B cell (primary cell): ENCODE data around the gene KRT75. TPM values are rescaled to one million over a fixed set of nuclear protein-coding genes. Genes with fewer than 3 reads are reported as not detected.

Source experiments
- ATAC-seq: fragments of 200-7000 bp; cut with Tn5 transposase; one replicate; pipeline ENCODE4 v1.10.0; 2021; ENCODE audit warnings: low read depth, mild to moderate bottlenecking, moderate number of reproducible peaks, moderate library complexity
- CTCF ChIA-PET: fragments of 350-600 bp; sonication (Branson Sonifier 250); formaldehyde crosslinking; loops from one replicate; lab custom pipeline; 2021; ENCODE audit warnings: antibody characterized with exemption, inconsistent platforms; lab: Charles Lee
- POLR2A ChIA-PET: fragments of 350-600 bp; sonication (Branson Sonifier 250); formaldehyde crosslinking; loops from one replicate; lab custom pipeline; 2021; ENCODE audit warnings: antibody characterized with exemption; lab: Charles Lee
- DNase-seq: peaks from one replicate; pipeline ENCODE4 v3.0.0; 2013
- H2AFZ ChIP-seq: 2 replicates; pipeline ENCODE4 v1.6.1; 2012; ENCODE audit warnings: mild to moderate bottlenecking, low read depth, low read length; ENCODE audit not compliant: insufficient read depth, poor library complexity, severe bottlenecking
- H3K27ac ChIP-seq, 2 donors: 1 replicate in 1 of 2; 2 replicates in 1 of 2; pipeline ENCODE4 v1.5.1; 2012 to 2013; ENCODE audit warnings: low read length in 2 of 2, mild to moderate bottlenecking in 2 of 2, moderate library complexity in 1 of 2
- H3K27me3 ChIP-seq, 4 experiments: fragments of 200-600 bp in 1 of 4; sonication (generic) in 1 of 4; replicated peaks in 1 of 4; 1 replicate in 2 of 4; 2 replicates in 2 of 4; pipeline versions ENCODE4 v1.6.1 to v1.7.0; 2013 to 2016; ENCODE audit warnings: low read length in 3 of 4, mild to moderate bottlenecking in 2 of 4, mixed read lengths in 1 of 4, moderate library complexity in 1 of 4; ENCODE audit not compliant: insufficient read depth in 4 of 4, control insufficient read depth in 3 of 4; ENCODE audit errors: control extremely low read depth in 1 of 4
- H3K36me3 ChIP-seq, 2 experiments: replicated peaks in 1 of 2; 1 replicate in 1 of 2; 2 replicates in 1 of 2; pipeline versions ENCODE4 v1.6.1 to v1.7.1; 2013; ENCODE audit warnings: low read length in 1 of 2; ENCODE audit not compliant: insufficient read depth in 2 of 2, control insufficient read depth in 1 of 2; ENCODE audit errors: control extremely low read depth in 1 of 2, extremely low read depth in 1 of 2
- H3K4me1 ChIP-seq, 2 donors: fragments of 200-600 bp in 1 of 2; sonication (generic) in 1 of 2; 1 replicate in 1 of 2; 2 replicates in 1 of 2; pipeline versions ENCODE4 v1.5.1 to v1.6.1; 2013 to 2017; ENCODE audit warnings: low read length in 2 of 2; ENCODE audit not compliant: control insufficient read depth in 2 of 2, insufficient read depth in 2 of 2
- H3K4me2 ChIP-seq: replicated peaks from 2 replicates; pipeline ENCODE3; 2012; ENCODE audit warnings: mild to moderate bottlenecking, low read depth, low read length; ENCODE audit not compliant: poor library complexity, severe bottlenecking
- H3K4me3 ChIP-seq, 5 experiments: fragments of 200-600 bp in 1 of 5; sonication (generic) in 1 of 5; 1 replicate in 3 of 5; 2 replicates in 2 of 5; pipeline versions ENCODE4 v1.5.1 to v1.7.0; 2011 to 2016; ENCODE audit warnings: low read length in 4 of 5, mild to moderate bottlenecking in 4 of 5, low read depth in 2 of 5, control low read depth in 1 of 5, moderate library complexity in 1 of 5; ENCODE audit not compliant: insufficient read depth in 1 of 5; ENCODE audit errors: control extremely low read depth in 1 of 5, extremely low read depth in 1 of 5
- H3K79me2 ChIP-seq: fragments of 200-600 bp; sonication (generic); one replicate; pipeline ENCODE4 v1.6.0; 2016; ENCODE audit warnings: low read length; ENCODE audit not compliant: control insufficient read depth, insufficient read depth
- H3K9ac ChIP-seq: fragments of 200-600 bp; sonication (generic); 2 replicates; pipeline ENCODE4 v1.6.1; 2017; ENCODE audit warnings: mild to moderate bottlenecking, low read length, moderate library complexity
- H3K9me3 ChIP-seq, 3 donors: one replicate each; pipeline versions ENCODE4 v1.6.1 to v1.7.1; 2013; ENCODE audit warnings: low read length in 2 of 3; ENCODE audit not compliant: control insufficient read depth in 2 of 3, insufficient read depth in 1 of 3; ENCODE audit errors: control extremely low read depth in 1 of 3
- H4K20me1 ChIP-seq: 2 replicates; pipeline ENCODE4 v1.6.0; 2012; ENCODE audit warnings: mild to moderate bottlenecking, low read length; ENCODE audit not compliant: insufficient read depth, control insufficient read depth, poor library complexity, severe bottlenecking
- H3K27ac Mint-ChIP-seq: one replicate; pipeline ENCODE4 v1.8.0; 2021; ENCODE audit warnings: mixed read lengths
- H3K27me3 Mint-ChIP-seq: one replicate; pipeline ENCODE4 v1.8.0; 2021; ENCODE audit warnings: mixed read lengths
- H3K4me1 Mint-ChIP-seq: one replicate; pipeline ENCODE4 v1.8.0; 2021; ENCODE audit warnings: mixed read lengths
- H3K4me3 Mint-ChIP-seq: one replicate; pipeline ENCODE4 v1.8.0; 2021; ENCODE audit warnings: mixed read lengths
- H3K9me3 Mint-ChIP-seq: one replicate; pipeline ENCODE4 v1.8.0; 2022; ENCODE audit warnings: mixed read lengths; ENCODE audit not compliant: insufficient read depth
- EZH2 ChIP-seq: IDR thresholded peaks from 2 replicates; pipeline ENCODE4 v1.6.1; 2012; ENCODE audit warnings: borderline replicate concordance, low read depth, mild to moderate bottlenecking, moderate library complexity, low read length; ENCODE audit not compliant: insufficient read depth, poor library complexity, severe bottlenecking
- WGBS: methylation state at CpG from one replicate; pipeline ENCODE4 v1.1.5; 2013; ENCODE audit warnings: missing lambda C conversion rate; ENCODE audit not compliant: insufficient coverage; 5-methylcytosine and 5-hydroxymethylcytosine counted together
- intact Hi-C: fragments of 100-400 bp; cut with micrococcal nuclease; formaldehyde crosslinking; loops from one replicate; pipeline ENCODE4 v1.10.0; 2022
- polyA plus RNA-seq: library from polyadenylated mRNA; depleted of rRNA; stranded (reverse); fragments of >200 nt; gene quantifications from 2 replicates; pipeline ENCODE4 v1.2.3, GENCODE V29; 2012
- total RNA-seq, 2 donors: library from RNA; stranded (reverse); fragments of 120-200 nt in 1 of 2; gene quantifications; 1 replicate in 1 of 2; 2 replicates in 1 of 2; pipeline versions ENCODE4 v1.2.3 to v1.2.4, GENCODE V29; 2013 to 2022
- TF ChIP-seq, protein P1 (sequence below): fragments of 200-600 bp; IDR thresholded peaks from one replicate; pipeline ENCODE4 v1.8.0; 2022; ENCODE audit warnings: antibody characterized with exemption, mild to moderate bottlenecking

KRT75 gene
- total and polyA plus RNA-seq, 2 donors (not counting 1 experiment from before 2014, with no cell fraction given): not detected

DNA sequence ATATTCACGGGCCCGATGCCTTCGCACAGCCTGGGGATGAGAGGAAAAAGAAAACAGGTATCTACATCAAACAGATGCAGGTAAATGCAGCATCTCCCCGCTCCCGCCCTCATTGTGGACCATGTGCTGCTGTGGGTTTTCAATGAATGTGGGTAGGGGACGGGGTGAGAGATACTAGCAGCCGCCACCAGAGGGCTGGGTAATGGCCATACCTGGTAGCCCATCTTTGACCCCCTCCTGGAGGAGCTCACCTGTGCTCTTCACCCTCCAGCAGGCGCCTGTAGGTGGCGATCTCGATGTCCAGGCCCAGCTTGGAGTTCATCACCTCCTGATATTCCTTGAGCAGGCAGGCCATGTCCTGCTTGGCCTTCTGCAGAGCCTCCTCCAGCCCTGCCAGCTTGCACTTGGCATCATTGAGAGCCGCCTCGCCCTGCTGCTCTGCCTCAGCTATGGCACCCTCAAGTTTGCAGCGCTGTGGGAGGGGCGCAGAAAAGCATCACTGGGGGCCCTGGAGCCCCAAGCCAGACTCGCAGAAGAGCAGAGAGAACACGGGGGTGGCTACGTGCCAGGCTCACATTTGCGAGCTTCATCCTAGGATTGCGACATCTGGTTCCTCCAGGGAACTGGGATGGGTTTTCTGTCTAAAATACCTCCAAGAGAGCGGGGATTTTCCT, 38.3 kb downstream of the KRT75 start:
- no peaks in the 10 kb centered on the region for H3K9me3 ChIP-seq
- no peaks in the 10 kb centered on the region for H3K36me3 ChIP-seq
- peaks cover 0 to 3% (median 0%) of the 10 kb centered on the region in 4 experiments for H3K27me3 ChIP-seq
- H3K4me1 ChIP-seq: no peaks in the 10 kb centered on the region
- no peak for TF ChIP-seq EZH2
- TF ChIP-seq, protein P1, sequence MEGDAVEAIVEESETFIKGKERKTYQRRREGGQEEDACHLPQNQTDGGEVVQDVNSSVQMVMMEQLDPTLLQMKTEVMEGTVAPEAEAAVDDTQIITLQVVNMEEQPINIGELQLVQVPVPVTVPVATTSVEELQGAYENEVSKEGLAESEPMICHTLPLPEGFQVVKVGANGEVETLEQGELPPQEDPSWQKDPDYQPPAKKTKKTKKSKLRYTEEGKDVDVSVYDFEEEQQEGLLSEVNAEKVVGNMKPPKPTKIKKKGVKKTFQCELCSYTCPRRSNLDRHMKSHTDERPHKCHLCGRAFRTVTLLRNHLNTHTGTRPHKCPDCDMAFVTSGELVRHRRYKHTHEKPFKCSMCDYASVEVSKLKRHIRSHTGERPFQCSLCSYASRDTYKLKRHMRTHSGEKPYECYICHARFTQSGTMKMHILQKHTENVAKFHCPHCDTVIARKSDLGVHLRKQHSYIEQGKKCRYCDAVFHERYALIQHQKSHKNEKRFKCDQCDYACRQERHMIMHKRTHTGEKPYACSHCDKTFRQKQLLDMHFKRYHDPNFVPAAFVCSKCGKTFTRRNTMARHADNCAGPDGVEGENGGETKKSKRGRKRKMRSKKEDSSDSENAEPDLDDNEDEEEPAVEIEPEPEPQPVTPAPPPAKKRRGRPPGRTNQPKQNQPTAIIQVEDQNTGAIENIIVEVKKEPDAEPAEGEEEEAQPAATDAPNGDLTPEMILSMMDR: no peak
- H2AFZ ChIP-seq: no peak overlapping the region
- no peak overlapping the region for H3K4me3 ChIP-seq
- no peak overlapping the region for H3K9ac ChIP-seq
- no peak overlapping the region for H3K27ac ChIP-seq
- no peaks in the 10 kb centered on the region for H4K20me1 ChIP-seq
- Mint-ChIP-seq H3K4me1 (no peaks in the 10 kb centered on the region), H3K4me3 (no peak overlapping the region), H3K27me3 (peaks cover 7% of the 10 kb centered on the region), H3K27ac (no peak overlapping the region), H3K9me3 (no peaks in the 10 kb centered on the region)
- intact Hi-C loops: no loop called here
- H3K4me2 ChIP-seq: no peak overlapping the region
- 76% methylated on average over 17 of the region's 20 CpGs for whole genome bisulfite sequencing
- H3K79me2 ChIP-seq: no peaks in the 10 kb centered on the region
- POLR2A ChIA-PET: no interaction called here
- CTCF ChIA-PET: no interaction called here
- no peak for DNase-seq
- ATAC-seq: no peak

DNA sequence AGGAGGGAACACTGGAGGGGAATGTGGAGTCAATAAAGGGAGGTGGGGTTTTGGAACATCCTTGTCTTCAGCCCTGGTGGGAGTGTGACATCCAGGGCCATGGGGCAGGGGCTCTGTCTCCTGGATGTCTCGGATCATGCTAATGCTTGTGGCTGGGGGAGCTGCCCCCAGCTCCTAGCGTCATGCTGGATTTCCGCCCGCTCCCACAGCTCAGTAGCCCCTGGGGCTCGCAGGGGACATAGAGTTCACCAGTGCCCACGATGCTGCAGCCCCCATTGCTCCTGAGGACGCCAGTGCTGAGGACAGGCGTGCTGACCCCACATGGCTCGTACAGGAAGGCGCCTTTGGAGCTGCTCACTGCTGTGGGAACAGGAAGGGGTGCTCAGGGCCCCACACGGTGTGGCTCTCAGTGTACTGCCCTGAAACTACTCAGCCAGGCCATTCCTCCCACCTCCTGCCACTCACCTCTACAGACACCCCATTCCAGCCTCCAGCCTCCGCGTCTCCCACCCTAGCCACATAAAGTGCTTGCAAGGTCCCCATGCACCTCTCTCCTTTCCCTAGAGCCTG, 39.2 kb downstream of the KRT75 start:
- Mint-ChIP-seq H3K27ac (no peak overlapping the region), H3K4me1 (no peaks in the 10 kb centered on the region), H3K4me3 (no peak overlapping the region), H3K27me3 (peaks cover 7% of the 10 kb centered on the region), H3K9me3 (no peaks in the 10 kb centered on the region)
- intact Hi-C loops: no loop called here
- CTCF ChIA-PET: no interaction called here
- Histone ChIP-seq H3K4me2 (no peak overlapping the region), H4K20me1 (no peaks in the 10 kb centered on the region), H3K27ac (no peak overlapping the region), H3K9me3 (no peaks in the 10 kb centered on the region), H2AFZ (no peak overlapping the region), H3K79me2 (no peaks in the 10 kb centered on the region), H3K36me3 (no peaks in the 10 kb centered on the region), H3K27me3 (peaks cover 0 to 3% (median 0%) of the 10 kb centered on the region in 4 experiments), H3K9ac (no peak overlapping the region), H3K4me1 (no peaks in the 10 kb centered on the region), H3K4me3 (no peak overlapping the region)
- 87% methylated on average over 13 of the region's 13 CpGs for WGBS
- ATAC-seq (no peak), DNase-seq (no peak)
- POLR2A ChIA-PET: no interaction called here
- TF ChIP-seq, protein P1: no peak
- TF ChIP-seq EZH2: no peak
